GM19351 (cell line): Measurements from ENCODE around the gene WIPF1.
"Not testable (repeated sequence)": the region's sequence is repeated elsewhere in the genome, so short reads cannot be mapped to it uniquely, and the experiment has no call there.

Source experiments
- ATAC-seq: cut with Tn5 transposase; IDR thresholded peaks from one replicate; pipeline ENCODE4 v1.9.1; 2021; ENCODE audit warnings: mild to moderate bottlenecking, moderate library complexity; ENCODE audit not compliant: unreplicated experiment

Gene WIPF1

DNA sequence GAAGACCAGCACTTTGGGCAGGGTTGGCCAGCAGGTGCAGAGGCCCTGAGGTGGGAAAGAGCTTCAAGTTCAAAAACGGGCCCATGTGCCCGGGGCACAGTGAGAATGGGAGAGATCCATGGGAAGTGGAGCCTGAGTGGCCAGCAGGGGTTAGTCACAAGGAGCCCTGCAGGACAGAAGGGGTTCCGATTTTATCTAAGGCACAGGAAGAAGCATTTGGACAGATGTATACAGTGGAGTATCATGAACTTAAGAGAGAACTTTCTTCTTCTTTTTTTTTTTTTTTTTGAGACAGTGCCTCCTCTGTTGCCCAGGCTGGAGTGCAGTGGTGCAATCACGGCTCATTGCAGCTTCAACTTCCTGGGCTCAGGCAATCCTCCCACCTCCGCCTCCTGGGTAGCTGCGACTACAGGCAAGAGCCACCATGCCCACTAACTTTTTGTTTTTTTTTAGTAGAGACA lies 24.0 kb downstream of the WIPF1 start:
- ATAC-seq = no peak

DNA sequence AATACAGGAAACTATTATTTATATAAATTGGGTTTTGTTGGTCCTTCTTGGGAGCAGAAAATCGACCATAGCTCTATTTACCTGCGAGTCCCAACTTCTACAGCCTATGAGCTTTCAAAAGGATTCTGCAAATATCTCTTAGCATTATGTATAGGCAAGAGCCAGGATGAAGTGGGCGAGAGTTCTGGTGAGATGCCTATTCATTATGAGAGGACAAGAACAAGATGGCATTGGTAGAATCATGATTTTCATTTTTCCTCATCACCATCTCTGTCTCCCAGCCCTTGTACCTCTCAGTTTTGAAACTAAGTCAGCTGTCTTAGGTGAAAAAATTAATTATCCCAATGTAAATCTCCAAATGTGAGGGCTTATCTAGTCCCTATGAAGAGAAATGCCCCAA lies 25.0 kb downstream of the WIPF1 start:
- no peak for ATAC-seq

DNA sequence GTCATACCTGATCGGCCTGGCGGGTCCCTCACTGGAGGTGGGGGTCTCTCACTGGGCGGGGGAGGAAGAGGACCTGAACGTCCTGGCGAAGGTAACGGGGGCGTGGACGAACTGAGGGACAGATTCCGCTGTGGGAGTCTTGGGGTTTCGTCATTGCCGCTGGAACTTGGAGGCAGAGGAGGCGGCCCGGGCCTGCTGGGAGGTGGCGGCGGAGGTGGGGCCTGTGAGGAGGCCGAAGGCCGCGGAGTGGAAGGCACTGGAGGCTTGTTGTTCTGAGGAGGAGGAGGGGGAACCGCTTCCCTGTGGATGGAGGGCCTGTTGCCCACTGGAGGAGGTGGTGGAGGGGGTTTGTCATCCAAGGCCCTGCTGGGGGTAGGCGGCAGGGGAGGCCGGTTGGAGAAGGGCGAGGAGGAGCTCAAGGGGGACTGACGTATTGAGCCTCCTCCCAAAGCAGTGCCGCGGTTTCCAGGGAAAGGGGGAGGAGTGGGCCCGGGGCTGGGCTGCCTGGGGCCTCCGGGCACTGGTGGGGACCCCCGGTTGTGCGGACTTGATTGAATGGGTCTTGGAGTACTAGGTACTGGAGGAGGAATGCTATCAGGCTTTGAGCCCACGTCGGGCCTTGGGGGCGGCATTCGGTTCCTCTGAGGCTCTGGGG lies 25.8 kb downstream of the WIPF1 start:
- no peak for ATAC-seq

DNA sequence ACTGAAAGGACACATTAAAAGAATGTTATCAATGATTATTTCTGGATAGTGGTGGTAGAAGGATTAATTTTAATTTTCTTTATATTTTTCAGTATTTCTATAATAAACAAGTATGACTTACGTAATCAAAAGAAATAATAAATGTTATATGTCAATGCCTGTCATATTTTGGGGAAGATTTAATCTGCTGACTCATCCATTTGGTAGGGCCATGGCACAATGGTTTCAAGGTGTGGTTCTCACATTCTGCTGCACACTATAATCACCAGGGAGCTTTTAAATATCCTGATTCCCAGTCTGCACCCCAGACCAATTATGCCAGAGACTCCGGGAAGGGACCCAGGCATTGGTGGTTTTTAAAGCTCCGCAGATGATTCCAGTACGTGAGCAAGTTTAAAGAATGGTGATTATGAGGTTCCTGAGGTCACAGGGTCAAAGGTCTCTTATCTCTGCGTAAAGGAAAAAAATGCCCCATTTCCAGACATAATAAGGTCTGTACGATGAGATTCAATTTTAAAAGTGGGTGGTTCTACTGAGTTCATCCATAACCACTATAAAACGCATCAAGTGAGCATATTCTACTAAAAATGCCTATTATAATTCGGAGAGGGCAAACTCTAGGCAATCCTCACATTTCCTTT lies 27.2 kb downstream of the WIPF1 start:
- no peak for ATAC-seq

DNA sequence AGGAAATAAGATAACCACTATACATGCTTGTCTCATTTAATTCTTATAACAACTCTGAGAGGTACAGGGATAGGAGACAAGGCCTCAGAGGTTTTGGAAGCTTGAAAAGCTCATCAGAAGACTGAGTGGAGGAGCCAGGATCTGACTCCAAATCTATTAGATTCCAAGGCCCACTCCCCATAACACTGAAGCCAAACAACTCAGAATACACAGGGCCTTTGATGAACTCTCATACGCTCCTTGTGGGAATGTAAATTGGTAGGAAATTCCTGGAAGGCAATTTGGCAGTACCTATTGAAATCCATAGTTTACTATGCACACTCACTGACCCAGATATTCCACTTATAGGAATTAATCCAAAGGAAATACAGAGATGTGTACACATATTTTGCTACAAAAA lies 27.9 kb downstream of the WIPF1 start:
- no peak for ATAC-seq

DNA sequence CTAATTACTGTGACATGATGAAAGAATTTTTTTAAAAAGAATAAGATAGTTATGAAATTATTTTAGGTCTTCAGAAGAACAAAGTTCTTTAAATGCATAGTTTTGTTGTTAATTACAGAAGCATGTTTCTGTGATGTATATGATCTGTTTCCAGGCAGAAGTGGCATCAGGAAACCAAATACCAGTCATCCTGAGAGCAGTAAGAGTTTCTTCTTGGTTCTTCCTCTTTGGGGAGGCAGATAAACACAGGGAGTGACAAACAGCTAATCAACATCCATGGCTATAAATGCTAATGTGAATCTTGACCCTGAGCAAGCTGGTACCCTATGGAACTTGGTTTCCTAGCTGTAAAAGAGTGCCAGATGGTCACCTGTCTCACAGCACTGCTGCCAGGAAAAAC lies 29.2 kb downstream of the WIPF1 start:
- ATAC-seq = peak; percentile 55

DNA sequence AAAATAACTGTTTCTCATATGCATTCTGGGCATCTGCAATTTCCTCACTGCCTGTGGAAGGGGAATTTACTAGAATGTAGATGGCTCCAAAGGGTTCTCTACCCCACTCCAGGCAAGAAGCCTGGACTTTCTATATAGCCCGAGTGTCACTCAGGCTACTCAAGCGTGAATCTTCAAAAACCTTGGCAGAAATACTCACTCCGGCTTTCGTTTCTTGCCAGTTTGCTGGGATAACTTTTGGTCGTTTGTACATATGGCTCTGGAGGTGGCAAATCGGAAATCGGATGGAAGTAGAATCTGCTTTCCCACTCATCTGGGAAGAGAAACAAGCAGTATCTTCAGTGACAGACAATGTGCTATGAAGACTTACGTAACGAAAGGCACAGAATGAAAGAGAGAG lies 30.7 kb downstream of the WIPF1 start:
- no peak for ATAC-seq

DNA sequence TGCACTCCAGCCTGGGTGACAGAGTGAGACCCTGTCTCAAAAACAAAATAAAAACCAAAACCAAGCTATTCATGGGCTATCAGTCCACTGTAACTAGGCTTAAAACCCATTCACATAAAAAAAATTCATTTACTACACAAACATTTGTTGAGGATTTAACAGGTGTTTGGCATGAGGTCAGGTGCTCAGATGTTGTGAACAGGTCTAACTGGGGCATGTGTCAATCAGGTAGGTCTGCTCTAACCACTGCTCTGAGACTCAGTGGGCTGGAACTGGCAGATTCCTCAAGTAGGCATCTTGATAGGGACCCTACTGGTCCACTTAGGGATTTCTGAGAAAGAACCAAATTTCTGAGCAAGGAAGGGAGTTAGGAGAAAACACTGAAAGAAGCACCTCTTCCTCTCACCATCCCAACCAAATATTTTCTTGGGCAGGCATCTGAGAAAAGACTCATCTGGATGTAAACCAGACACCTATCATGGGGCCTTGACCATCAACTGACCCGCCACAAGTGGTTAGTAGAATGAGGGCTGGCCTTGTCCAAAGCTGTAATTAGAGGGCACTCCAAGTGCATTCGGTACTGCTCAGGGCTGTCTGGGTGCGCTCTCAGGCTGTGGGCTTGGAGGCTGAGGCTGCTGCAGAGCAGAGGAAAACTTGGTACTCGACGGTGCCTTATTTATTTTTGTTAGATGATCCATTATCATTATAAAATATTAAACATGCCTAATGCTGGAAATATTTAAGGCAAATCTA lies 33.9 kb downstream of the WIPF1 start:
- no peak for ATAC-seq

DNA sequence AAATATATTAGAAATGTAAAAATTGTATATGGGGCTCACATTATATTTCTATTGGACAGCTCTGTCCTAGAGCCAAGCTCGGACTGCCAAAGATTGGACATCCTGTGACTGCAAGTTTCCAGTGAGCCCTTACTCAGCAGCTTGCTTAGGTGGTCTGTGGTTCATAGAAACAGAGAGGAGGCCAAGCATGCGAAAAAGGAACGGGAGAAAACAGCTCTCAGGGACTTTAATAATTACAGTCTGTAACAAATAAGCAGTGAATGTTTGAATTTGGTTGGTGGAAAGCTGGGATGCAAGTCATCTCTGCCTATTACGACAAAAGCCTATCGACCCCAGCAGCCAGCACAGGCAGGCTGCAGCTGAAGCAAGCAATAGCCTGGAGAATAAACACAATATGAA lies 35.6 kb downstream of the WIPF1 start:
- no peak for ATAC-seq

DNA sequence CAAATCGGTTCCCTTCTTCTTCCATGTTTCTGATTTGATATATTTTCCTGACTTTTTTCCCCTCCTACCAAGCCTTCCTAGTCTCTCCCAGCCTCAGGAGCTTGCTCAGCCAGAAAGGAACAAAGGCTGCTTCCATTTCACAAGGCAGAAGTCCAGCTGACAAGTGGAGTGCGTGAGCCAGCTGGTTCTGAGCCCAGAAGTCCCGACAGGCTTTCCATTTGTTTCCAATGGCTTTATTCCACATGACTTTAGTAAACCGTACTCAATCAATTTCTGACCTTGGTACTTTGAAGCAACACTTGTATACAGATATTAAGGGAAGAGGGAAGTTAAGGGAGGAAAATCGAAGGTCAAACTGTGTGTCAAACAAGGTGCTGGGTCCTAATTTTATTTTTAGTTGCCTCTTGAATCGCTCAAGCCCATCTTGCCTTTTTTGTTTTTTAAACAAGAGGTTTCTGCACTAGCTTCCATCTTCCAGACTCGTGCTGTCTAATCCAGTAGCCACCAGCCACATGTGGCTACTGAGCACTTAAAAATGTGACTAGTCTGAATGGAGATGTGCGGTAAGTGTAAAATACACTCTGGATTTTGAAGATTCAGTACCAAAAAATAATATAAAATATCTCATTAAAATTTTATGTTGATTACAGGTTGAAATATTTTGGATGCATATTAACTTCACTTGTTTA lies 36.2 kb downstream of the WIPF1 start:
- ATAC-seq = no peak

DNA sequence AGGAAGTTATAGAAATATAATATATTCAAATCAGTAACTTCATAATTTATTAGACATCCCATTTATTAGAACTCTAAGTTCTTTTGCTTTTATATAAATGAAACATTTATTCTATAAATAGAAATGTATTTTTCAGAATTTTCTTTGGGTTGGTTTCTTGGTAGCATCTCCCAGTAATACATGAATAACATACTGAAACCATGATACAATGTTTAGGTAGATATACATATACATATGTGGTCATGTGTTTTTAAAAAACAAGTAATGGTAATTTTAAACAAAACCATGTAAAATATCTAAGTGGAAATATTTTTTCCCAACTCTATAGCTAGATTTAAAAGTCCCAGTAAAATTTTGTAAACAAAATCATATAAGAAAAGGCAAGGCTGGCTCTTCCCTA lies 36.9 kb downstream of the WIPF1 start:
- no peak for ATAC-seq

DNA sequence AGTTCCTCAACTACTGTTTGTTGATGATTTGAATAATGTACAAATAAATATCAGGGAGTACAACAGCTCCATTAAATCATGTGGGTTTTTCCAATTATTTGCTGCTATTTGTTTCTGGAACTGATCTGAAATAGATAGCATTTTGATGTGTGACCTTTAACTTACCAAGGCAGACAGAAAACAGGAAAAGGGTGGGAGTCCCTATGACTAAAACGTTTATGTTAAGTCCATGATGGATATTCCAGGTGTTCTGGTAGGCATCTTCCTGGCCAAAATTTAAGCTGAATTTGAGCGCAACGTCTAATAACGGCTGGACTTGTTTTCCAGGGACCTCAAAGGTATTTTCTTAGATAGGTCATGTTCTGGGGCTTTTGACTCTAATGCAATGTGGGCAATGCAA lies 41.6 kb downstream of the WIPF1 start:
- no peak for ATAC-seq

DNA sequence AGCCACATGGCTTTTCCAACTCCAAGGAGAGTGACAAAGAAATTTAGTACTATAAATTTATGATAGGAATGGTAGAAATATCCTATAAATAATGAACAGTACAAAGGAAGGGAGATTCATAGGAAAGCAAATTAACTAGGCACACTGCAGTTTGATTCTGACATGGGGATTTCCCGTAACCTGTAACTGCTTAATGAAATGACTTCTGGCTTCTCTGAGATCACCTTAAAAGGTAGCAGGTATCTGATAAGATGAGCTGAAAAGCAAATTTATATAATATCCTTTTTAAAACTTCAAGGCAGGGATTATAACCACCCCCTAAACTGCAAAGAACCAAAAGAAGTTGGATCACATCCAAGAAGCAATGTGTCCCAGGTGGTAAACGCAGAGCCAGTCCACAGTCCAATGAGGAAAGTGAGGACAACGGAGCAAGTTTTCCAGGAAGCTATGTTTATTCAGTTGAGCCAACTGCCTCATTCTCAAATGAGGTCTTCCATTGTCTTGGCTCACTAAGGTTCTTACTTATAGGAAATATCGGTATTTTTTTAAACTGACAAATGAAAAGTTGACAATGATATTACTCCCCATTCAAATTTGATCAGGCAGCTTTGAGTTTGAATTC lies 43.0 kb downstream of the WIPF1 start:
- no peak for ATAC-seq

DNA sequence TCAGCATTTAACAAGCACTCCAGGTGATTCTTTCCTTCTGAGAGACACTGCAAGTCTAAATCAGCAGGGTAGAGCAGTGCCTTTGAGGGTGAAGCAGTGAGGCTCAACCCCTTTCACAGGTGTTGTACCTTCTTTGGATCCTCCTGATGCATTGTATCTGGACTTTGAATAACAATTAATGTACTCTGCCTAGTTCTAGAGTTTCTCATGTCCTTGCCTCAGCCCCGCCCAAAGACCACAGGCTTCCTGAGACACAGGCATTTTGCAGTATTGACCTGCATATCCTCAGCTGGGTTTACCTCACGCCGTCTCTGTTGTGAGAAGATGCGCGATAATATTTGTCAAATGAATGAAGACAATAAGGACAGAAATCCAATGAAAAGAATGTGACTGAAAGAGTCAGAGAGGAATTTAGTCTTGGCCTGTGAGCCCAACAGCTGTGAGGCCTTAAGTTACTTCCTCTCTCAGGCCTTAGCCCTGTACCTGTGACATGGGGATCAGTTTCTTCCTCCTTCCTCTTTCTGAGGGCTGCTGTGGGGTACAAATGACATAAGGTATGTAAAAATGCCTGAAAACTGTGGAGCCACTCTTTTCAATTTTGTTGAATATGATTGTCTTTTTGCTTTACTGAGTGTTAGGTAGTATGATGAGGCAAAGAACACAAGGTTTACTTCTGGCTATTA lies 43.7 kb downstream of the WIPF1 start:
- peak; percentile 80 for ATAC-seq

DNA sequence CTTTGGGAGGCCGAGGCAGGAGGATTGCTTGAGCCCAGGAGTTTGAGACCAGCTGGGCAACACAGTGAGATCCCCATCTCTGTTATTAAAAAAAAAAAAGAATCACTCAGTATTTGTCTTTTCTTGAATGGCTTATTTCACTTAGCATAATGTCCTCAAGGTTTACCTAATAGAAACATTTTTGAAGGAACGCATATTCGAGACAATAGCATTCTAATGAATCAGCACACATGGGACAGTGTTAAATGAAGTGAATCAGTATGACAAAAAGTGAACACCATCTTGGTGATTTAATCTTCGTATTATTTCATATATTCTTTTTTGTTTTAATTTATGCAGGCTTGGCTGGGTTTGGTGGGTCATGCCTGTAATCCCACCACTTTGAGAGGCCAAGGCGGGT lies 44.7 kb downstream of the WIPF1 start:
- no peak for ATAC-seq

DNA sequence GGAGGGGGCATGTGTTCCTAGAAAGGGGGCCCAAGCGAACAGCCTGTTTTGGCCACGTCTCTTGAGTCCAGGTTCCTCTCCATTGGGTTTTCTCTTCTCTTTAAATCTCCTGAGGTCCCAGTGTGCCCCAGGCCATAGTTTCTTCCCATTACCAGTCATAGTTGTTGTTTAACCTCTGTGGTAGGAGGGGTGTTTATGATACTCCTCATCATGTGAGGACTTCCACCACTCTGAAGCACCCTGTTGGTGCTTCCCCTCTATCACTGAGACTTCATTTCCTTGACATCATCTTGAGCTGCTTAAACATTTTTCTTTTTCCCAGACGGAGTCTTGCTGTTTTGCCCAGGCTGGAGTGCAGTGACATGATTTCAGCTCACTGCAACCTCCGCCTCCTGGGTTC lies 45.9 kb downstream of the WIPF1 start:
- no peak for ATAC-seq

DNA sequence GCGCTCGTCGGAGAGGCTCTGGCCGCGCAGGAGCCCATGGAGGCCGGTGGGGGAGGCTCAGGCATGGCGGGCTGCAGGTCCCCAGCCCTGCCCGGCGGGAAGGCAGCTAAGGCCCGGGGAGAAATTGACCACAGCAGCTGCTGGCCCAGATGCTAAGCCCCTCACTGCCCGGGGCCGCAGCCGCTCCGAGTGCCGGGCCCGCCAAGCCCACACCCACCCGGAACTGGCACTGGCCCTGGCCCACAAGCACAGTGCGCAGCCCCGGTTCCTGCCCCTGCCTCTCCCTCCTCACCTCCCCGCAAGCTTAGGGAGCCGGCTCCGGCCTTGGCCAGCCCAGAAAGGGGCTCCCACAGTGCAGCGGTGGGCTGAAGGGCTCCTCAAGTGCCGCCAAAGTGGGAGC lies 49.0 kb downstream of the WIPF1 start:
- ATAC-seq = not testable (repeated sequence)

DNA sequence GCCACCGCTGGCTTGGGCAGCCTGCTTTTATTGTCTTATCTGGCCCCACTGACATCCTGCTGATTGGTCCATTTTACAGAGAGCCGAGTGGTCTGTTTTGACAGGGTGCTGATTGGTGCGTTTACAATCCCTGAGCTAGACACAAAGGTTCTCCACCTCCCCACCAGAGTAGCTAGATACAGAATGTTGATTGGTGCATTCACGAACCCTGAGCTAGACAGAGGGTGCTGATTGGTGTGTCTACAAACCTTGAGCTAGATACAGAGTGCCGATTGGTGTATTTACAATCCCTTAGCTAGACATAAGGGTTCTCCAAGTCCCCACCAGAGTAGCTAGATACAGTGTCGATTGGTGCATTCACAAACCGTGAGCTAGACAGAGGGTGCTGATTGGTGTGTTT lies 49.6 kb downstream of the WIPF1 start:
- ATAC-seq = not testable (repeated sequence)

DNA sequence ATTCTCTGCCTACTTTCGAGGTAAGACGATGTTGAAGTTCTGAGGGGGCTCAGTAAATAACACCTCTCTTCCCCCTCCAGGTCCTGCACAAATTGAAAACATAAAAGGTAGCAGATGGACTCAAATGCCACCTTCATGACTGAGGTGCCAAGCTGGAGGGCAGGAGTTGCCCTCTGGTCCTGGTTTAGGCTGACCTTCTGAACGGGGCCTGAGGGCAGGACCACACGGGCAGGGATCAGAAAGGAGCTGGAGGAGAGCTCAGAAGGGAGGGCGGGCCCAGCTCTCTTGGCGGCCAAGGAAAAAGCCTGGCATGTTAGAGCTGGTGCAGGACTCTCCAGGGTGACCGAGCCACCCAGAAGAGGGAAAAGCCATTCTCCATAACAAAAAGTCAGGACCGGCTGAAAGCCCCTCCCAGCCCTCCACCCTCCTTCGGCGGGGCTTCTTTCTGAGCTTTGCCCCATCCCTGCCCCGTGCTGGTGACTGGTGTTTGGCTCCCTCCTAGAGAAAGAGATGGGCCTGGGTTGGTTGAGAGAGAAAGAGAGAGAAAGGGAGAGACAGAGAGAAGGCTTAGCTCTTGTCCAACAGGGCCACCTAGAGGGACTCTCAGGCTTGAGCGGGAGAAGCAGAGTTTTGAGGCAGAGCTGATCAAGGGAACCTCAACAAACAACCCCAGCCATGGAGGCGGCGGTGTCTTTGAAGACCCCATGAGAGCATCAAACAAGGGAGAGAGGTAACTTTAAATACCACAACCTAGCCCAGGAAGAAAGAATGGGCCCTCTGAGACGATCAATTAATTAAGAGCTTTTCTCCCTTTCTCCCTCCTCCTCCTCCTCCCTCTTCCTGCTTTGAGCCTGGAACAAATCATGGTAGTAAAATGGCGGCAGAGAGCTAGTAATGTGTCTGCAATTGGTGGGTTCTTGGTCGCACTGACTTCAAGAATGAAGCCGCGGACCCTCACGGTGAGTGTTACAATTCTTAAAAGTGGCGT lies 50.8 kb downstream of the WIPF1 start:
- ATAC-seq = peak; percentile 59
